Uterus (tissue), 4 donors: Measurements from ENCODE around the gene ARSA. TPM values are rescaled to one million over a fixed set of nuclear protein-coding genes. Genes with fewer than 3 reads are reported as not detected.

ENCODE experiments used
- DNase-seq, 2 donors: peaks; one replicate each; pipeline ENCODE4 v3.0.0-alpha.2; 2019 to 2020
- H3K27ac ChIP-seq, 2 donors: fragments of 200-600 bp; sonication (generic); 1 replicate in 1 of 2; 2 replicates in 1 of 2; pipeline ENCODE4 v1.5.1; 2016 to 2018
- H3K27me3 ChIP-seq, 2 donors: fragments of 200-600 bp; sonication (generic); one replicate each; pipeline ENCODE4 v1.5.1; 2018 to 2019; ENCODE audit warnings: control low read depth in 1 of 2
- H3K36me3 ChIP-seq, 2 donors: fragments of 200-600 bp; sonication (generic); one replicate each; pipeline ENCODE4 v1.5.1; 2019; ENCODE audit warnings: control low read depth in 1 of 2
- H3K4me1 ChIP-seq, 2 donors: fragments of 200-600 bp; sonication (generic); one replicate each; pipeline ENCODE4 v1.5.1; 2018 to 2019; ENCODE audit warnings: control low read depth in 1 of 2
- H3K4me3 ChIP-seq, 2 donors: fragments of 200-600 bp; sonication (generic); 1 replicate in 1 of 2; 2 replicates in 1 of 2; pipeline ENCODE4 v1.5.1; 2018 to 2019; ENCODE audit warnings: mild to moderate bottlenecking in 1 of 2
- H3K9me3 ChIP-seq, 2 donors: fragments of 200-600 bp; sonication (generic); one replicate each; pipeline ENCODE4 v1.5.1; 2019; ENCODE audit warnings: control low read depth in 1 of 2
- POLR2A ChIP-seq, 2 donors: fragments of 450-650 bp; IDR thresholded peaks; one replicate each; pipeline ENCODE4 v1.6.1; 2016; ENCODE audit warnings: antibody characterized with exemption in 2 of 2, mild to moderate bottlenecking in 1 of 2, moderate library complexity in 1 of 2
- intact Hi-C: fragments of 100-400 bp; cut with DNase I; formaldehyde crosslinking; loops from one replicate; pipeline ENCODE4 v1.15.1; 2023; ENCODE audit warnings: low total_unique reads
- total RNA-seq, 4 donors: library from RNA; depleted of rRNA in 3 of 4; stranded (reverse); fragments of >200 nt in 3 of 4; gene quantifications; one replicate each; pipeline versions ENCODE4 v1.1.0 to v1.2.4, GENCODE V29; 2014 to 2023
- TF ChIP-seq, protein P1 (sequence below), 4 experiments: fragments of 200-600 bp in 2 of 4; fragments of 450-650 bp in 2 of 4; sonication (generic) in 2 of 4; IDR thresholded peaks; one replicate each; pipeline ENCODE4 v1.5.1; 2016 to 2019; ENCODE audit warnings: antibody characterized with exemption in 4 of 4, mild to moderate bottlenecking in 2 of 4, moderate library complexity in 1 of 4
- donor health status: DM: yes; HTN: yes; CAD: no.

Gene ARSA
- total RNA-seq, 4 donors from 2014 or later, result 5.3 to 41.6 (median 10.6) TPM

- Histone ChIP-seq H3K27ac (no peak overlapping the region), H3K4me3 (no peak overlapping the region), H3K36me3 (no peaks in the 10 kb centered on the region), H3K9me3 (no peaks in the 10 kb centered on the region), H3K27me3 (no peaks in the 10 kb centered on the region), H3K4me1 (peaks cover 4 to 7% of the 10 kb centered on the region in 2 donors)
- no peak for TF ChIP-seq POLR2A (IDR thresholded peaks at IDR 0.05)
- TF ChIP-seq, protein P1, sequence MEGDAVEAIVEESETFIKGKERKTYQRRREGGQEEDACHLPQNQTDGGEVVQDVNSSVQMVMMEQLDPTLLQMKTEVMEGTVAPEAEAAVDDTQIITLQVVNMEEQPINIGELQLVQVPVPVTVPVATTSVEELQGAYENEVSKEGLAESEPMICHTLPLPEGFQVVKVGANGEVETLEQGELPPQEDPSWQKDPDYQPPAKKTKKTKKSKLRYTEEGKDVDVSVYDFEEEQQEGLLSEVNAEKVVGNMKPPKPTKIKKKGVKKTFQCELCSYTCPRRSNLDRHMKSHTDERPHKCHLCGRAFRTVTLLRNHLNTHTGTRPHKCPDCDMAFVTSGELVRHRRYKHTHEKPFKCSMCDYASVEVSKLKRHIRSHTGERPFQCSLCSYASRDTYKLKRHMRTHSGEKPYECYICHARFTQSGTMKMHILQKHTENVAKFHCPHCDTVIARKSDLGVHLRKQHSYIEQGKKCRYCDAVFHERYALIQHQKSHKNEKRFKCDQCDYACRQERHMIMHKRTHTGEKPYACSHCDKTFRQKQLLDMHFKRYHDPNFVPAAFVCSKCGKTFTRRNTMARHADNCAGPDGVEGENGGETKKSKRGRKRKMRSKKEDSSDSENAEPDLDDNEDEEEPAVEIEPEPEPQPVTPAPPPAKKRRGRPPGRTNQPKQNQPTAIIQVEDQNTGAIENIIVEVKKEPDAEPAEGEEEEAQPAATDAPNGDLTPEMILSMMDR (IDR thresholded peaks at IDR 0.05), result no peak
- intact Hi-C loops, result no loop called here
- DNase-seq, result no peak
Measured at GRCh38 chr22:50578776-50579310, 49.1 kb downstream of the ARSA start.

- no peaks in the 10 kb centered on the region for H3K36me3 ChIP-seq
- H3K9me3 ChIP-seq, result no peaks in the 10 kb centered on the region
- H3K27ac ChIP-seq, result no peak within 1 kb of the TSS
- no peak for TF ChIP-seq POLR2A (IDR thresholded peaks at IDR 0.05)
- TF ChIP-seq, protein P1 (IDR thresholded peaks at IDR 0.05), result no peak
- intact Hi-C loops, result no loop called here
- H3K4me1 ChIP-seq, result peaks cover 3 to 4% of the 10 kb centered on the region in 2 donors
- no peak within 1 kb of the TSS for H3K4me3 ChIP-seq
- no peaks in the 10 kb centered on the region for H3K27me3 ChIP-seq
- DNase-seq, result no peak
Measured at GRCh38 chr22:50577987-50578775, 49.8 kb downstream of the ARSA start, which contains the start of gene CPT1B. Gene CPT1B (minus strand): TSS chr22:50578427. CDS start chr22:50577915, 512 bp downstream.

- Histone ChIP-seq H3K9me3 (no peaks in the 10 kb centered on the region), H3K27me3 (no peaks in the 10 kb centered on the region), H3K27ac (no peak overlapping the region), H3K4me3 (no peak overlapping the region), H3K36me3 (no peaks in the 10 kb centered on the region), H3K4me1 (peaks cover 3 to 4% of the 10 kb centered on the region in 2 donors)
- TF ChIP-seq, protein P1 (IDR thresholded peaks at IDR 0.05), result no peak
- no peak for TF ChIP-seq POLR2A (IDR thresholded peaks at IDR 0.05)
- no peak for DNase-seq
- intact Hi-C loops, result no loop called here
Measured at GRCh38 chr22:50577697-50577986, 50.3 kb downstream of the ARSA start.

DNA sequence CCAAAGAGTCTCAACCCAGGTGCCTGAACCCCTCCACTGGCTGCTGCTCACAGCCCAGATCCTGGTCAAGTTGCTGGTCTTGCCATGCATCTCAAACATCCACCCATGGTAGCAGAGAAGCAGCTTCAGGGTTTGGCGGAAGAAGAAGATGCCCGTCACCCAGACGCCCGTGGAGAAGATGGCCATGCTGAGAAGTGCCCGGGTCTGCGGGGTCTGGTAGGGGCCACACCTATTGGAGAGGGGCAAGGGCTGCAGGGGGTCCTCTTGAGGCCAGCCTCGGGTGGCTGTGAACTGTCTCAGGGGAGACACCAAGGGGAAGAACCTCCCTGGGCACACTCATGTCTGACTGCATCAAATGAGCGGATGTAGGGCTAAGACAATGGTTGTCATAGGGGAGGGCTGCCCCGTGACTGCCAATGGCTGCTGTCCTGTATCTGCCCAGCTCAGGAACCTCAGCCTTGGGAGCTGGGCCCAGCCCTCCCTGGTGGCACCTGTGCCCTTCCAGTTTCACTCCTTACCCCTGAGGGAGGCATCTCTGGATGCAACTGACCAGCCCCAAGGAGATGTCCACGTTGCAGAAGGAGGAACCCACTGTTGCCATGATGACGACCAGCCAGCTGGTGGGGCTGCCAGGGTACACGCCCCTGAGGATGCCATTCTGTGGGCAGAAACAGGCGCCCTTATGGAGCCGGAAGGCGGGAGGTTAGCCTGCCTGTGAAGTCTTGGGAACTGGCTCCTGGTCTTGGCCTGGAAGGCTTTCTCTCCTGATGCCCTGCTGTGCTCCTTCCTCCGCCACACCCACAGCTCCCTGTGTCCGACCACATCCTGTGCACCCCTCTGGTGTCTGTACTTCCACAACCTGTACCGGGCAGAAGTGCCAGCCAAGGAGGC lies 50.9 kb downstream of the ARSA start:
- intact Hi-C loops, result no loop called here
- Histone ChIP-seq H3K36me3 (no peaks in the 10 kb centered on the region), H3K27ac (no peak overlapping the region), H3K27me3 (no peaks in the 10 kb centered on the region), H3K4me3 (no peak overlapping the region), H3K9me3 (no peaks in the 10 kb centered on the region), H3K4me1 (peaks cover 3 to 4% of the 10 kb centered on the region in 2 donors)
- no peak for DNase-seq
- TF ChIP-seq, protein P1 (IDR thresholded peaks at IDR 0.05), result no peak
- TF ChIP-seq POLR2A (IDR thresholded peaks at IDR 0.05), result no peak
